Germinal center (tissue), 1 donor: ENCODE data around the gene PEX13.

ENCODE experiments used
- DNase-seq: peaks from one replicate; pipeline ENCODE4 v3.0.0; 2012; ENCODE audit warnings: mixed read lengths, low spot score

The PEX13 gene

DNA sequence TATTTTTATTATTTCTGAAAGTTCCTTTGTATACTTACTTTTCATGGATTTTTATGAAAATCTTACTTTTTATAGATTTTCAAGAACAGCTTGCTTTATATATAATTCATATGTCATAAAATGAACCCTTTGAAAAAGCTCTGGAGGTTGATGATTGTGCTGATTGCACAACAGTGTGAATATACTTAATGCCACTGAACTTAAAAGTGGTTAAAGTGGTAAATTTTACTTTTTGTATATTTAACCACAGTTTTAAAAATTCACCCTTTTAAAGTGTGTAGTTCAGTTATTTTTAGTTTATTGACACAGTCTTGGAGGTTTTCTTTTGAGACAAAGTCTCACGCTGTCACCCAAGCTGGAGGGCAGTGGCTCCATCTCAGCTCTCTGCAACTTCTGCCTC lies 56.6 kb downstream of the PEX13 start:
- DNase-seq: no peak

DNA sequence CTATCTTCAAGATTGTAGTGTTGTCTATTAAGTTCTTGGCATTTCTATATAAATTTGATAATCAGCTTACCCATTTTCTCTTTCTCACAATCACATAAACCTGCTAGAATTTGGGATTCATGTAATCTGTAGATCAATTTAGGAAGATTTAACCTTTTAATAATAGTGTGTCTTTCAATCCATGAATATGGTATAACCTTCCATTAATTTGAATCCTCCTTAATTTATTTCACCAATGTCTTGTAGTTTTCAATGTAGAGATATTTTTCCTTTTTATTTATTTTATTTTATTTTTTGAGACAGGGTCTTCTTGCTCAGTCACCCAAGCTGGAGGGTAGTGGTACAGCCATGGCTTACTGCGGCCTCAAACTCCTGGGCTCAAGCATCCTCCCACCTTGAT lies 68.4 kb downstream of the PEX13 start:
- no peak for DNase-seq

DNA sequence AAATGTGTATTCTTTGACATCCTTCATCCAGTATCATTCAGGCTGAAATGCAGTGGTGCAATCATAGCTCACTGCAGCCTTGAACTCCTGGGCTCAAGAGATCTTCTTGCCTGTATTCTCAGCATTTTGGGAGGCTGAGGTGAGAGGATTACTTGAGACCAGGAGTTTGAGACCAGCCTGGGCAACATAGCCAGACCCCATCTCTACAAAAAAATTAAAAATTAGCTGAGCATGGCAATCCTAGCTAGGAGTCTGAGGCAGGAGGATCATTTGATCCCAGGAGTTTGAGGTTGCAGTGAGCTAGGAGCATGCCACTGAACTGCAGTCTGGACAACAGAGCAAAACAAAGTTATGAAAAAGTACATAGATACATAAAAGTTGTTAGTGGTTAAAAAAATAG lies 72.3 kb downstream of the PEX13 start:
- DNase-seq: no peak

DNA sequence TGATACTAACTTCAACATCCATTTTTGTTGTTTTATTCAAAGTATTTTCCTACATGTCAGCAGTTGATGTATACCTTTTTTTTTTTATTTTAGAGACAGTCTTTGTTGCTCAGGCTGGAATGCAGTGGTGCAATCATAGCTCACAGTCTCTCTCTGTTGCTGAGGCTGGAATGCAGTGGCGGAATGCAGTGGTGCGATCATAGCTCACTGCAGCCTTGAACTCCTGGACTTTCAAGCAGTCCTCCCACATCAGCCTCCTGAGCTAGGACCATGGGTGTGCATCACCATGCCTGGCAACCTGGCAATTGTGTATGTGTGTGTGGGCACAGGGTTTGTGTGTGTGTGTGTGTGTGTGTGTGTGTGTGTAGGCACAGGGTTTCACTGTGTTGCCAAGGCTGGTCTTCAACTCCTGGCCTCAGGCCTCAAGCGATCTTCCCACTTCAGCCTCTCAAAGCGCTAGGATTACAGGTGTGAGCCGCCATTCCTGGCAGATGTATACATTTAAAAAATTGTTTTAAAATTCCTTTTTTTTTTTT lies 72.9 kb downstream of the PEX13 start:
- no peak for DNase-seq

DNA sequence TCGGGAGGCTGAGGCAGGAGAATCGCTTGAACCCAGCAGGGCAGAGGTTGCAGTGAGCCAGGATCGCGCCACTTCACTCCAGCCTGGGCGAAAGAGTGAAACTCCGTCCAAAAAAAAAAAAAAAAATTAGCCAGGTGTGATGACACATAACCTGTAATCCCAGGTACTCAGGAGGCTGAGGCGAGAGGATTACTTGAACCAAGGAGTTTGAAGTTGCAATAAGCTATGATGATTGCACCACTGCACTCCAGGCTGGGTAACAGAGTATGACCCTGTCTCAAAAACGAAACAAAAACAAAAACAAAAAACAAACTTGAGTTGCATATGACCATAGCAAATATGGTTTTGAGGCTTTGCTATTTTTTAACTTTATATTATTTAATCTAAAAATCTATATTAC lies 74.0 kb downstream of the PEX13 start:
- DNase-seq: no peak

DNA sequence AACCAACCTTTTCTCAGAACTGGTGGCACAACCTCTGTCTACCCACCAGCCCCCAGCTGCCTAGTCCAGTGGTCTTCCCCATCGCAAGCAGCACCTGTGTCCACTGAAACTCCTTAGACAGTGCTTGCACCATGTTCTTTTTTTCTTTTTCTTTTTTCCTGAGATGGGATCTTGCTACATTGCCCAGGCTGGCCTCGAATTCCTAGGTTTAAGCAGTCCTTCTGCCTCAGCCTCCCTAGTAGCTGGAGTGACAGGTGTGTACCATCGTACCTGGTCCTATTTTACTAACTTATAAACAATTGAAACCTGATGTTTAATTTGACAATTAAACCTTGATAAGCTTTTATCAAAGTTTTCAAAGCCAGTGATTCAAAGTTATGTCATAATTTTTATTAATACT lies 78.9 kb downstream of the PEX13 start:
- DNase-seq: no peak

GRCh38 chr2:61100801-61101200 lies 83.3 kb downstream of the PEX13 start:
- DNase-seq: no peak
